GM19324 (cell line): ENCODE measurements around the gene B3GAT3.
"Not testable (repeated sequence)": the region's sequence is repeated elsewhere in the genome, so short reads cannot be mapped to it uniquely, and the experiment has no call there.

Experiments
- ATAC-seq: cut with Tn5 transposase; IDR thresholded peaks from one replicate; pipeline ENCODE4 v1.9.1; 2021; ENCODE audit warnings: mild to moderate bottlenecking, moderate library complexity; ENCODE audit not compliant: unreplicated experiment, low FRiP score

B3GAT3 gene

GRCh38 chr11:62645946-62646824, 24.4 kb upstream of the B3GAT3 start, which contains the start of gene GANAB:
Gene GANAB, minus strand, starts transcription at chr11:62646613. Its CDS starts 14 bp downstream, at chr11:62646599.
- ATAC-seq, result peak; percentile 95

- ATAC-seq, result no peak
These were observed 23.8 kb upstream of the B3GAT3 start for GRCh38 chr11:62645671-62645945.

DNA sequence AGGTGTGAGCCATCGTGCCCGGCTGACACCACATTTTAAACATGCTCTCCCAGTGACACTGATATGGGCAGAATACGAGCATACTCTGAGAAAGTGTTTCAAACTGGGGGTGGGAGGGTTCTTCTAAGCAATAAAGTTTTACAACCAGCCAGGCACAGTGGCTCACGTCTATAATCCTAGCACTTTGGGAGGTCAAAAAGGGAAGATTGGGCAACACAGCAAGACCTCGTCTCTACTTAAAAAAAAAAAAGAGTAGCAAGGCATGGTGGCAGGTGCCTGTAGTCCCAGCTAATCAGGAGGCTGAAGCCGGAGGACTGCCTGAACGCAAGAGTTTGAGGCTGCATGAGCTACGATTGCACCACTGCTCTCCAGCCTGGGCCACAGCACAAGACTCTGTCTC, 22.4 kb upstream of the B3GAT3 start:
- no peak for ATAC-seq

GRCh38 chr11:62632492-62632891, 10.7 kb upstream of the B3GAT3 start:
- ATAC-seq, result no peak

DNA sequence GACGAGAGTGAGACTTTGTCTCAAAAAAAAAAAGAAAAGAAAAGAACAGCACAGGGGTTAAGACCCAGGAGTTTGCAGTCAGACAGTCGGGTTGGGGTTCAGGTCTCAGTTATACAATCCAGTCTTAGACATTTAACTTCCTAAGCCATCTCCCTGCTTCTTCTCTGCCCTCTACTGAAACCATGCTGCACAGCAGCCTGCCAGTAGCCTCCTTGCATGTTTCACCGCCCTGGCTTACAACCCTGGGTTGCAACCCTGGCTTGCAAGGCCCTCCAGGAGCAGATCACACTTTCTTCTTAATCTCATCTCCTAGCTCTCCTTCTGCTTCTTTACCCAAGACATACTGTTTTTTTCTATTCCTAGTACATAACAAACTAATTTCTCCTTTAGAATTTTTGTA, 5.9 kb upstream of the B3GAT3 start:
- ATAC-seq, result no peak

GRCh38 chr11:62622476-62623089, 797 bp upstream of the B3GAT3 start:
- no peak for ATAC-seq

DNA sequence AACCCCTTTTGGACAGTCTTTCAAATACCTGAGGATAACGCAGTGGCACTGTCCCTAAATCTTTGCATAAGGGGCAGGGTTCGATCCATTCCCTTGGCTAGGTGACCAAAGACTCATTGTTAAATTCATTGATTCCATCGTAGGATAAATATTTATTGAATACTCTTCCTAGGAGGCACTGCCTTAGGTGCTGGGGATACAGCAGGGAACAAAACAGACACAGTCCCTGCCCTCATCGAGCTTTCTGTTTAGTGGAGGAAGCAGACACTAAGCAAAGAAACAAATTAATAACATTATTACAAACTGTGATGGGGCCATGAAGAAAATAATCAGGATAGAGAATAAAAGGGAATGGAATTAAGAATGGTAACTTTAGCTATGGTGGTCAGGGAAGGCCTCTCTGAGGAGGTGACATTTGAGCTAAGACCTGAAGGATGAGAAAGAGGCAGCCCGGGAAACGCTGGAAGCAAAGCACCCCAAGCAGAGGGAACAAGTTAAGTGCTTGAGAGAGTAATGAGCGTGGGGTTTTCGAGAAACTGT, 689 bp downstream of the B3GAT3 start:
- ATAC-seq, result no peak

- ATAC-seq, result not testable (repeated sequence)
These were observed 4.8 kb downstream of the B3GAT3 start for GRCh38 chr11:62616957-62617356.

DNA sequence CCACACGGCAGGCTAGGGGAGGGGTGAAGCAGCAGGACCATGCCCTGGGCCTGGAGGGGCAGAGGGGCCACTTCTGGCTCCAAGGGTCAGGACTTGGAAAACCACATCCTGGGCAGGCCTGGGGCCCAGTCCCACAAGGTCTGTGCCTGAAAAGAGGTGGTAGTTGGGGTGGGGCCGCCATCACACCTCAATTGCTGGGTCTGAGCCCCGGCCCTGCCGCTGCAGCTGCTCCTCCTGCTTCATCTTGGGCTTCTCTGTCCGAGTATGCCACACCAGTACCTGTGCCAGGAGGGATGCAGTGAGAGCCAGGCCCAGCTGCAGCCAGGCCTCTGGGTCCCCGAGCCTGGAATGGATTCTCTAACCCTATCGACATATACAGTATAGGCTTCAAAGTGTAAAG, 6.3 kb downstream of the B3GAT3 start:
- no peak for ATAC-seq

DNA sequence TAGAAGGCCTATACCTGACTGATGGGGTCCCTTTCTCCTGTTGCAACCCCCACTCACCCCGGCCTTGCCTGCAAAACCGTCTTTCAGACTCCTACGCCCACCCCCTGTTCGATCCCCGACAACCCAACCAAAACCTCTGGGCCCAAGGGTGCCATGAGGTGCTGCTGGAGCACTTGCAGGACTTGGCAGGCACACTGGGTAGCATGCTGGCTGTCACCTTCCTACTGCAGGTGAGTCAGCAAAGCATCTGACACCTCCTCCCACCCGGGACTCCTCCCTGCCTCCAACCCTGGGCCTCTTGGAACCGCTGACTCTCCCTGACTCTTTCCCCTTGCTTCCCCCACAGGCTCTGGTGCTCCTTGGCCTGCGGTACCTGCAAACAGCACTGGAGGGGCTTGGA, 7.5 kb downstream of the B3GAT3 start:
- no peak for ATAC-seq

DNA sequence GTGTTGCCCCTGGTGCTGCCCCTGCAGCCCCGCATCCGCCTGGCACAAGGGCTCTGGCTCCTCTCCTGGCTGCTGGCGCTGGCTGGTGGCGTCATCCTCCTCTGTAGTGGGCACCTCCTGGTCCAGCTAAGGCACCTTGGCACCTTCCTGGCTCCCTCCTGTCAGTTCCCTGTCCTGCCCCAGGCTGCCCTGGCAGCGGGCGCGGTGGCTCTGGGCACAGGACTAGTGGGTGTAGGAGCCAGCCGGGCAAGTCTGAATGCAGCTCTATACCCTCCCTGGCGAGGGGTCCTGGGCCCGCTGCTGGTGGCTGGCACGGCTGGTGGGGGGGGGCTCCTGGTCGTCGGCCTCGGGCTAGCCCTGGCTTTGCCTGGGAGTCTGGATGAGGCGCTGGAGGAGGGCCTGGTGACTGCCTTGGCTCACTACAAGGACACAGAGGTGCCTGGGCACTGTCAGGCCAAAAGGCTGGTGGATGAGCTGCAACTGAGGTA, 8.5 kb downstream of the B3GAT3 start:
- no peak for ATAC-seq

DNA sequence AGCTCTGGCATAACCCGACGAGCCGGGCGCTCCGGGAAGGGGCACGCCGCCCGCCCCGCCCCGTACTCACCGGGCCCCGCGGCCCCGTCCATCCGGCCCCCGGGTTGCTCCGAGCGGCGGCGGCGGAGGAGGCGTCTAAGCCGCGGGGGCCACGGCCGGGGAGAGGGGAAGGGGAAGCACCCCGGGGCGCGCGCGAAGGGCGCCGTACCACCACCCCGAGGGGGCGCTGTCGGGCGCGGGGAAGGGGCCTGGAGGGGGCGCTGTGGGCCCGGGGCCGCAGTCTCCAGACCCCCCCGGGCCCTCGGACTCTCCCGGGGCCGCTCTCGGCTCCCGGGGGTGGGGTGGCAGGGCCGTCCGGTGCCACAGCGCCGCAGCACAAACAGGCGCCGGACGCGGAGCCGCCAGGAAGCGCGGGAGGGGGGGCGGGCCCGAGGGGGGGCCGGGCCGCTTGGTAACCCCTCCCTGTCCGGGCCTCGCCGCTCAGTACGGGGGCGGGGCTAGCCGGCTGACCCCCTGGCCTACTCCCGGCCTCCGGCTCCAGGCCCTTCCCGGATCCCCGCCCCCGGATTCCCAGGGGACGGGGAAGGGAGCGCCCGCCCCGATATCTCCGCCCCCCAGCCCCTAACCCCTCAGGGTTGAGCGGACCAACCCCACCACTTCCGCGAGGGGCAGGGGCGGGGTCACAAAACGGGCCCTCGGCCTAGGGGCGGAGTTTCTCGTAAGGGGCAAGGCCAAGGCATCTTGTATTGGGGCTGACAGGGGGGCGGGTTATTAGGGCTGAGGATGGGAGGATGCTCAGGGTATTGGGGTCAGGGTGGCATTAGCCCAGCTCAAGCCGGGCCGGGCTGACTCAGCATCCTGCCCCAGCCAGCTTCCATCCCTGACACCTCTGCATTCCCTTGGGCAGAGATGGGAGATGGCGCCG, 9.2 kb downstream of the B3GAT3 start, which contains the start of the genes EML3 and ROM1:
Gene EML3, minus strand, starts transcription at position 410 of the 925 bp plus-strand sequence. Its CDS starts 318 bp downstream, at position 92.
Gene ROM1, plus strand, starts transcription at position 892 of the 925 bp plus-strand sequence. Its CDS starts 25 bp downstream, at position 917.
- peak; percentile 65 for ATAC-seq

DNA sequence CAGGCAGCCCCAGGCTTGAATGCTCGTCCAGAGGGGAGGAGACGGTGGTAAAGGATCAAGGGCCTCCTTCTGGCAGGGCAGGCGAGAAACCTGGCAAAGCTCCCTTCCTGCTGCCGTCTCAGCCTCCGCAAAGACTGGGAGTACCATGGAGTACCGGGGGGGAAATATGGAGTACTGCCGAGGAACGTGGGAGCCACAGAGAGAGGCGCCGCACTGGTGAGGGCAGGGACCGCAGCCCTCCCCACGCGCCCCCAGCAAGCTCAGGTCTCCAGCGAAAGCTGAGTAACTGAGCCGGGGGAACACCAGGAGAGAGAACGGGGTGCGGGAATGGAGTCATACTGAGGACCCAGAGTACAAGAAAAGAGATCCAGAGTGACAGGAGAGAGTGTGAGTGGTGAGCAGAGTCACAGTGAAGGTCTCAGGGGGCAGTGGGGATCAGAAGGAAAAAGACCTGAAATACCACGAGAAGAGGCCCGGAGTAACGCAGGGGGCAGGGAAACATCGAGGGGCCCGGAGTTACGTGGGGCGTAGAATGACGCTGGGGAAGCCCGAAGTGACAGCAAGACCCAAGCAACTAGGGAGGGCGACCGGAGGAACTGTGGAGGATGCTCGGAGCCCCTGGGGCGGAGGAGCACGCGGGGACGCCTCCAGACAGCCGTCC, 10.0 kb downstream of the B3GAT3 start:
- ATAC-seq, result peak; percentile 18

- no peak for ATAC-seq
These were observed 10.7 kb downstream of the B3GAT3 start for GRCh38 chr11:62610814-62611704.

- no peak for ATAC-seq
These were observed 11.4 kb downstream of the B3GAT3 start for GRCh38 chr11:62610403-62610802.

GRCh38 chr11:62608776-62609175, 13.0 kb downstream of the B3GAT3 start:
- ATAC-seq, result no peak

GRCh38 chr11:62607714-62608113, 14.1 kb downstream of the B3GAT3 start:
- no peak for ATAC-seq

- no peak for ATAC-seq
These were observed 15.9 kb downstream of the B3GAT3 start for GRCh38 chr11:62605902-62606301.

DNA sequence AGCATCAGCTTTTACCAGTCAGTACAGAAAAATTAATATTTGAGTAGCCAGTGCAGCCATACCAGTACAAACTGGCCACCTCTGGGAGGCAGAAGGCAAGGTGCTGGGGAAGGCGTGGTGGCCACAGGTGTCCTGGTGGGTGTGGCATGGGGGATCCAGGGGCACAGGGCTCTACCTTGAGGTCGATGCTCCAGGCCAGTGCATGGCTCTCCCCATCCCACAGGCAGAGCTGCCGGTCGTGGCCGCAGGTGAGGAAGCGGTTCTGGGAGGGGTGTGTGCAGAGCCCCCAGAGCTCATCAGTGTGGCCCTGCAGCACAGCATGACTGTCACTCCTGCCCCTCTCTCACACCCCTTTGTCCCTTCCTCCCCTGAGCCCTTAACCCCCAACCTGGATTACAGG, 16.3 kb downstream of the B3GAT3 start:
- ATAC-seq, result no peak
